Amniotic epithelial cell (primary cell): ENCODE measurements around the gene HPN.
"Not testable (repeated sequence)": the region's sequence is repeated elsewhere in the genome, so short reads cannot be mapped to it uniquely, and the experiment has no call there.

Experiments used
- DNase-seq: peaks from one replicate; pipeline ENCODE4 v3.0.0-alpha.2; 2010; ENCODE audit warnings: low read depth

The HPN gene

DNA sequence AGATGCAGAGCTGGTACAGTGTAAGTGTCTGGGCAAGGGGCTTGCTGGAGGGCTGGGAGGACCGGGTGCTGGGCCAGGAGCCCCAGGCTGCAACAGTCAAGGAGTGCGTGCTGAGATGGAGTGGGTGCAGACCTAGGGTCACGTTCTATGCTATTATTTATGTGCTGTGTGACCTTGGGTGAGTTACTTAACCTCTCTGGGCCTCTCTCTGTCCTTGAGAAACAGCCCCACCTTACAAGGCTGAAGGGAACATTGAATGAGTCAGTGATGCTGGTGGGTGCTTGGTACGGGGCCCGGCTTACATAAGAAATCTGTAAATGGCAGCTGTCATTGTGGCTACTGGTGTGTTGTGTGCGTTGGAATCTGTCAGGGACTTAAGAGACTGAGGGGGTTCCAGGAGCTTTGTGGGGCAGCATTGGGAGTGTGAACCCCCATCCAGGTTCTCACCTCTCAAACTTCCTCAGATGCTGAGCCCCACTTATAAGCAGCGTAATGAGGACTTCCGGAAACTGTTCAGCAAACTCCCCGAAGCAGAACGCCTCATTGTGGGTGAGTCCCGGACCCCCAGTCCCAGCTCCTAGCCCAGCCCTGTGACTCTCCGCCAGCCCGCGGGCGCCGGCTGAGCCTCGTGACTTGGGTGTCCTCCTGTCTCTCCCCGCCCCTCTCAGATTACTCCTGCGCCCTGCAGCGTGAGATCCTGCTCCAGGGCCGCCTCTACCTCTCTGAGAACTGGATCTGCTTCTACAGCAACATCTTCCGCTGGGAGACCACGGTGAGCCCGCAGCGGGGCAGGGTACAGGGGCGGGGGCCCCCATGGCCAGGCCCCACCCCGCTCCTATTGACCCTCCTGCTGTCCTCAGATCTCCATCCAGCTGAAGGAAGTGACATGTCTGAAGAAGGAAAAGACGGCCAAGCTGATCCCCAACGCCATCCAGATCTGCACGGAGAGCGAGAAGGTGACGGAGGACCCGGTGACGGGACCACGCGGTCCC lies 31.8 kb upstream of the HPN start:
- peak; percentile 75 for DNase-seq

- DNase-seq = no peak
Measured at GRCh38 chr19:35011091-35011689, 30.3 kb upstream of the HPN start.

- no peak for DNase-seq
Measured at GRCh38 chr19:35011737-35012682, 29.5 kb upstream of the HPN start.

- DNase-seq = peak; percentile 55
Measured at GRCh38 chr19:35013041-35013819, 28.3 kb upstream of the HPN start.

DNA sequence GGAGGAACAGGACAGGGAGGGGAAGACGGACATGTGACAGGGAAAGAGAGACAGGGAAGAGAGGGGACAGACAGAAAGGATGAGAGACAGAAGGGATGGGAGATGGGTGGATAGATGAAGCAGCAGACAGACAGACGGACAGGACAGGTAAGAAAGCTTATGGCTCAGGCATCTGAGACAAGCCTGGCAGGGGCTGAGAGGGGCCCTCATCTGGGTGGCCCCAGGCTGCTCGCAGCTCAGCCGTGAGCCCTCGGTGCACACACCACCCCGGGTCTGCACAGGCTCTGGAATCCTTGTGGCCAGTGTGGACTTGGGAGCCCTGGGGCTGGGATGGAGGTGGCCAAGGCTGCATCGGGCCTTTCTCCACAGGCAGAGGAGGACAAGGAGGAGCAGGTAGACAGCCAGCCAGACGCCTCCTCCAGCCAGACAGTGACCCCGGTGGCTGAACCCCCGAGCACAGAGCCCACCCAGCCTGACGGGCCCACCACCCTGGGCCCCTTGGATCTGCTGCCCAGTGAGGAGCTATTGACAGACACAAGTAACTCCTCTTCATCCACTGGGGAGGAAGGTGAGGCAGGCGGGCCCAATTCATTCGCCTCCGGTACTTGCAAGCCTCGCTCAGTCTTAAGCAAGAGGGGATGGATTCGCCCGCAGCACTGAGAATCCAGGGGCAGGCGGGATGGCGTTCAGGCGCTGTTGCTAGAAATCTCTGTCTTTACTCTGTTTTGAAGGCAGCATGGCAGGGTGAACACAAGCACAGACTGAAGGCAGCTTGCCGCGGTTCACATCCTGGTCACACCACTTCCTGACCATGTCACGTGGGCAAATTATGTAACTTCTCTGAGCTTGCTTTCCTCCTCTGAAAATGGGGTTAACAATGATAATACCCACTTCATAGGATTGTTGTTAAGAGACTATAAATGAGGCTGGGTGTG lies 27.4 kb upstream of the HPN start:
- DNase-seq = no peak

GRCh38 chr19:35014774-35015173 lies 26.7 kb upstream of the HPN start:
- DNase-seq = not testable (repeated sequence)

DNA sequence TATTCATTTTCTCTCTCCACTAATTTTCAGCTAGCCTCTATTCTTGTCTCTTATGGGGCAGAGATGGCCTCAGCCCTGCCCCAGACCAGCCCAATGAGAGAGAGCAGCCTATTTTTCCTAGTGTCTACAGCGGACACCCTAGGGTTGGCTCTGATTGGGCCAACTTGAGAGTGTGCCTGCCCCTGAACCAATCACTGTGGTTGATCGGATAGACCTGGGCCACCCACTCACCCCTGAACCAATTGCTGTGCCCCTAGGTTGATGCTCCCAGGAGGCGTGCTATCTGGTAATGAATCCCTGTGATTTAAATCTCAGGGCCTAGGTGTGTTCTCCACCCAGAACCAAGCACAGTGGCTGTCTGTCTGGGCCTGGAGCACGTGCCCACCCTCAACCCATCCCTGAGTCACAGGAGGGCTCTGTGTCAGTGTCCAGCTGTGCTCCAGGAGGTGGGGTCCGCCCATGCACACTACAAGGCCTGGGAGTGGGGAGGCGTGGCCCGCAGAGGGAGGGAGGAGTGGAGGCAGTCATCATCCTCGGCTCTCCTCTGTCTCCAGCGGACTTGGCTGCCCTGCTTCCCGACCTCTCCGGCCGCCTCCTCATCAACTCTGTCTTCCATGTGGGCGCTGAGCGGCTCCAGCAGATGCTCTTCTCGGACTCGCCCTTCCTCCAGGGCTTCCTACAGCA lies 26.1 kb upstream of the HPN start:
- DNase-seq = no peak

GRCh38 chr19:35015954-35016351 lies 25.6 kb upstream of the HPN start:
- DNase-seq = no peak

DNA sequence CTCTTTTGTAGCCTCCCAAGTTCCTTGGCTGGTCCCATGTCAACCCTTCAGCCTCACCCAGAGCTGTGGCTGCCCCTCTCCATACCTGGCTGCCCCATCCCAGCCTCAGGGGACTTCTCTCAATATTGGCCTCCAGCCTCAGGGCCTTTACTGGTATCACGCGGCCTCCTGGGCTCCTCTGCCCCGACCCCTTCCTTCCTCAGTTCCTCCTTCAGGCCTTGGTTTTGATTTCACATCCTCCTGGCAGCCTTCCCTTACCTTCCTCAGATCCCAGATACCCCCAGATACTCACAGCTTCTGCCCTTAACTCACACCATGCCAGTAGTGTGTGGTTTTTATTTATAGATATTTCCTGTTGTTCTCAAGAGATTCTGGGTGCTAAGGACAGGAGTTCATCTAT lies 24.0 kb upstream of the HPN start:
- DNase-seq = no peak

- DNase-seq = no peak
Measured at GRCh38 chr19:35018379-35018778, 23.1 kb upstream of the HPN start.

DNA sequence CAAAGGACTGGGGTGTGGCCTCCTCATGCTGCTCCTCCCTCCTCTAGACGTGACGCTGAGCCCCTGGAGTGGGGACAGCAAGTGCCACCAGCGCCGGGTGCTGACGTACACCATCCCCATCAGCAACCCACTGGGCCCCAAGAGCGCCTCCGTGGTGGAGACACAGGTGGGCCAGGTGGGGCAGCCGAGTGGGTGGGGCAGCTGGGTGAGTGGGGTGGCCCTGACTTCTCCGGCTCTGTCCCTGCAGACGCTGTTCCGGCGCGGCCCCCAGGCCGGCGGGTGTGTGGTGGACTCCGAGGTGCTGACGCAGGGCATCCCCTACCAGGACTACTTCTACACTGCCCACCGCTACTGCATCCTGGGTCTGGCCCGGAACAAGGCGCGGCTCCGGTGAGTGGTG lies 22.4 kb upstream of the HPN start:
- DNase-seq = no peak

DNA sequence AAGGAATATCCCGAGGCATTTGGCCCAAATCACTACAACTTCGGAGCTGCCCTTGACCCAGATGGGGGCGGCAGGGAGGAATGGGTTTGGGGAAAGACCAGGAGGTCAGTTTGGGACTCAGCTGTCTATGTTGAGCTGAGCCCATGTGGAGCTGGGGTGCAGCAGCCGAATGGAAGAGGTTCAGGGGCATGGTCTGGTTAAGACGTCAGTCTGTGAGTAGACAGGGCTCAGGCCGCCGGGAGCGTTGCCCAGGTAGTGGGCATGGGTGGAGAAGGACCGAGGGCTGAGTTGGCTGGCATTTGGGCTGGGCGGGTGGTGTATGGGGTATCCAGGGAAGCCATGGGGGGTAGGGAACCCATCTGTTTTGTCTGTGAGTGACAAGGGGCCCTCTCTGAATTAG lies 20.5 kb upstream of the HPN start:
- DNase-seq = no peak

- DNase-seq = no peak
Measured at GRCh38 chr19:35021596-35021995, 19.9 kb upstream of the HPN start.

GRCh38 chr19:35022460-35022859 lies 19.1 kb upstream of the HPN start:
- no peak for DNase-seq

GRCh38 chr19:35023428-35023827 lies 18.1 kb upstream of the HPN start:
- no peak for DNase-seq

GRCh38 chr19:35024095-35024494 lies 17.4 kb upstream of the HPN start:
- DNase-seq = no peak

DNA sequence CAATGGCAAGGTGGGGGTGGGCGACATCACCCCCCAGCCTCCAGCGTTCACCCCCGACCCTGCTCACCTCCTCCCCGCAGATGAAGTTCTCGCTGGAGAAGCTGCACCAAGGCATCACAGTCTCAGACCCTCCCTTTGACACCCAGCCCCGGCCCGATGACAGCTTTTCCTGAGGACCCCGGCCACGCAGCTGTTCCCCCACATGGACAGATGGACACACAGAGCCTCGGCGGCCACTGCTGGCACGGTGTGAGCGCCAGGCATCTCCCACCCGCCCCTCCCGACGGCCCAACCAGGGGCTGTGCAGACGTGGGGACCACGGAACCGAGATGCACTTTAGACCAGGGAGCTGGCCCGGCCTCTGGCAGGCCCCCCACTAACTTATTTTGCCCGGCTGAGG lies 15.6 kb upstream of the HPN start:
- DNase-seq = no peak

- DNase-seq = no peak
Measured at GRCh38 chr19:35026418-35026817, 15.1 kb upstream of the HPN start.

GRCh38 chr19:35027009-35027408 lies 14.5 kb upstream of the HPN start:
- DNase-seq = no peak
